HG03342 (cell line): Measurements from ENCODE around the gene KCND3.

Experiments
- ATAC-seq: cut with Tn5 transposase; IDR thresholded peaks from one replicate; pipeline ENCODE4 v1.9.1; 2021; ENCODE audit warnings: mild to moderate bottlenecking, moderate library complexity; ENCODE audit not compliant: unreplicated experiment

Gene KCND3

GRCh38 chr1:111959436-111959835 is 30.0 kb downstream of the KCND3 start:
- ATAC-seq: no peak

- ATAC-seq: no peak
Measured at GRCh38 chr1:111958851-111959250, 30.6 kb downstream of the KCND3 start.

- no peak for ATAC-seq
Measured at GRCh38 chr1:111958075-111958474, 31.4 kb downstream of the KCND3 start.

GRCh38 chr1:111956155-111956771 is 33.2 kb downstream of the KCND3 start:
- no peak for ATAC-seq

GRCh38 chr1:111955755-111956154 is 33.7 kb downstream of the KCND3 start:
- no peak for ATAC-seq

- no peak for ATAC-seq
Measured at GRCh38 chr1:111953797-111954196, 35.7 kb downstream of the KCND3 start.

DNA sequence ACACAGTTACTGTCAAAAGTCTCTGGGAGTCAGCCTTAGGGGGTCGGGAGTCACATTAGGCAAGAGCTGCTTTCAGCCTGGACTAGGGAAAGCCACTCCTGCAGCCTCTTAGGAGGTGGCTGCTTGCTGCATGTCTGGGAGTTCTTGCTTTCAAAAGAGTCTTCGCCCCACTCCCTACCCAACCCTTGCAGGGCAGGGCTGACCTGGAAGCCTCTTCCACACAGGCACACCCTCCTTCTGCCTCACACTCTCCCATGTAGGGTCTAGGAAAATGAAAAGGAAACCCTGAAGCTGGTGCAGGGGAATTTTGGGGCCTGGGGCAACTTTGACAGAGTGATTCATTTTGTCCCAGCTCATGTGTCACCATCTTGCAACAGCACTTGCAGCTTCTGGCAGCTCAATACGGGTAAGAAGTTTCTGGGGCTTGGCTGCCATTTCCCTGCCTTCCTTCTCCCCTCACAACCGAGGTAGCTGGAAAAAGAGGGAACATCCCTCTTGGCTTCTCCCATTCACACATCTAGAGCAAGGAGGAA is 37.3 kb downstream of the KCND3 start:
- ATAC-seq: no peak

DNA sequence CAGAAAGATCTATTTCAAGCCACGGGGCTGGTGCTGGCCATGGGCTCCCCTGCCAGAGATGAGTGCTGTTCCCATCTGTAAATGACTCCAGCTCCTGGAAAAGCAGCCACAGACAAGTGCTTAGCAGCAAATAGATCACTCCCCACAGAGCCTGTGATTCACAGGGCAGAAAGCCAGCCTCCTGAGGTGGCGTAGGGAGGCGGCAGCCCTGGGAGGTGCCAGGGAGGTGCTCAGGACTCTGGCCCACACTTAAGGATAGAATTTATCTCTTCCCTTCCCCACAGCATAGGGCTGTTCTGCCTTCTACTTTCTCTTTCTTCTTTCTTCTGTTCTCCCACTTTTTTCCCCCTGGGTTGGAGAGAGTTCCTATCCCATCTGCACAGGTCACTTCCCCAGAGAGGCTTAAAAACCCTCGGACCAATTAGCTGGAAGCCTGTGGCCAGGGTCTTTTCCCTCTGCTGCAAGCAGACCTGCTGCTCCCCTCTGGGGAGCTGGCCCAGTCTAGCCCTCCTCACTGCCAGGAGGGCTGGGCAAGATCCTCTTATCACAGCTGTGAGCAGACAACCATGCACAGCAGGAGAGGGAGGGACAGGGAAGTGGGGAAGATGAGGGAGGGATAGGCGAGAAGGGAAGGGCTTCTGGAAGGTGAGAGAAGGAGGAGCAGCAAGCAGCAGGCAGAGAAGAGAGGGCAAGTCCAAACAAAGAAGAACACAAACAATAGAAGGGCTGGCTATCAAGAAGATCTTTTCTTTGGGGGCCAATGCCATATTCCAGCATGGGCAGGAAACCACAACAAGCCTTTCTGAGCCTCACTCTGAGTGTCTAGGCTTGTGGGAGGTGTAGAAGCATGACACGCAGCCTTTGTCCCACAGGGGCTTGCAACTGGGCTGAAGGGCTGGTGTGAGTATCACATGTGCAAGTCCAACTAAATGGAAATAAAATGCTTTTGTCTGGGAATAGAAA is 41.0 kb downstream of the KCND3 start:
- no peak for ATAC-seq

DNA sequence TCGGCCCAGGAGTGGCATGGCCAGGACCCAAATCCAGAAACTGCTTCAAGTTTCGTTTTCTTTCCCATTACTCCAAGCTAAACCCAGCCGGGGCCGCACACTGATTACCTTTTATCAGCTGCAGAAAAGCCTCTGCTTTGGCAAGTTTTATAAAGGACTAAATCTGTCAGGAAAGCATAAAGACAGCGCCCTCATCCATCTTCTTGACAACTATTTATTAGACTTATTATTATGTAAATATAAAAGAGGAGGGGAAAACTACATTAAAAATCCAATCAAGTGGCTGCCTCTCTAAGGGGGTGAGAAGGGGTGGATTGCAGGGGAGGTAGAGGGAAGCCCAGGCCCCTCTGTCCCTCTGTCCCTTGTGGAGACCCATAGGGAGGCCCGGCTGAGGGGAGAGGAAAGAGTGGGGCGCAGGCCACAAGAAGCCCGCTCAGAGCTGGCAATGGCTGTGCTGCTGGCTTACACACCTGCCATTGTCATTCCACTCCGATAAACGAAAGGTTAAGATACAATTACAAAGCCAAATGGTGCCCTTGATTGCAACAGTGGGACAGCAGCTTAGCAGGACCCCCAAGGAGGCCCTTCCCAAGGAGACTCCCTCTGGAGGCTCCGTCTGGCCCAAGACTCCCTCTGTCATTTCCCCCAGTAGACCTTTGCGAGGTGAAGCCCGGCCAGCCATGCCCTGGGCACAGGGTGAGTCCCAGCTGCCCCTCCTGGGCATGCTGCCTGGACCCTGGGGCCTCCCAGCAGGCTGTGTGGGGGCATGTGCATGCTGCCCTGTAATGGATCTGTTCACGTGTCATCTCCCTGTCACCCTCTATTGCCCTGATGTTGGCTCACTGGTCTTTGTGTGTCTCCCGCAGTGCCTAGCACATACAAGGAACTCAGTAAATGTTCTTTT is 45.4 kb downstream of the KCND3 start:
- ATAC-seq: no peak

- no peak for ATAC-seq
Measured at GRCh38 chr1:111943066-111943465, 46.4 kb downstream of the KCND3 start.

- ATAC-seq: no peak
Measured at GRCh38 chr1:111938536-111938935, 50.9 kb downstream of the KCND3 start.

DNA sequence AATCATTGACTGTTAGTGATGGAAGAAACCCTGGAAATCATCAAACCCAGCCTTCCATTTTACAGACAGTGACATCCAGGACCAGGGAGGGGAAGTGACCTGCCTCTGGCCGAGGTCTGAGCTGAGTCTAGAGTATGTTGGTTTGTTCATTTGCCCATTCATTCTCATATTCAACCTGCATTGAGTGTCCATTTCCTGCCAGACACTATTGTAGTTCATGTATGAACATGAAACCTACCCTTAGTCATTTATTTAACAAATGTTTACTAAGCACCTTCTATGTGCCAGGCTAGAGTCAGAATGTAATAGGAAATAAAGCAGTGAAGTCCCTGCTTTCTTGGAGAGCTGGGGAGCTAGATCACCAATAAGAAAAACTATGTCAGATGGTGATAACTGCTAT is 51.3 kb downstream of the KCND3 start:
- no peak for ATAC-seq

- ATAC-seq: no peak
Measured at GRCh38 chr1:111937147-111937725, 52.2 kb downstream of the KCND3 start.

GRCh38 chr1:111934106-111934852 is 55.2 kb downstream of the KCND3 start:
- no peak for ATAC-seq

DNA sequence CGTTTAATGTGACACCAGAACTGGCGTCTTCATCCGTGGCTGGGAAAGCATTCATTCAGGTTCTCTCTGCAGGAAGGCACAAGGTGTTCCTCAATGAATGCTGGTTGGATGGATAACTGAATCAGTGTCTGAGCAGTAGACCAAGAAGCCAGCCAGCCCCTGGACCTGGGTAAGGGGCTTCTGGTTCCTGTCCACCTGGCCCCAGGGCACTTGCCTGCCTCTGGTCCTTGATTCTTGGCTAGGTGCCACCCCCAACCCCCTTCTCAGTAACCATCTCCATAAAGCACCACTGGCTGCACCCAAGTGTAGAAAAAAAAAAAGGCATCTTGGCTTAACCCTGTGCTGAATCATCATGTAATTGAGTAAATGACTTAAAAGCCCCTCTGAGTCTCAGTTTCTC is 59.1 kb downstream of the KCND3 start:
- ATAC-seq: no peak

GRCh38 chr1:111928531-111928930 is 60.9 kb downstream of the KCND3 start:
- no peak for ATAC-seq

- ATAC-seq: no peak
Measured at GRCh38 chr1:111927652-111928051, 61.8 kb downstream of the KCND3 start.

DNA sequence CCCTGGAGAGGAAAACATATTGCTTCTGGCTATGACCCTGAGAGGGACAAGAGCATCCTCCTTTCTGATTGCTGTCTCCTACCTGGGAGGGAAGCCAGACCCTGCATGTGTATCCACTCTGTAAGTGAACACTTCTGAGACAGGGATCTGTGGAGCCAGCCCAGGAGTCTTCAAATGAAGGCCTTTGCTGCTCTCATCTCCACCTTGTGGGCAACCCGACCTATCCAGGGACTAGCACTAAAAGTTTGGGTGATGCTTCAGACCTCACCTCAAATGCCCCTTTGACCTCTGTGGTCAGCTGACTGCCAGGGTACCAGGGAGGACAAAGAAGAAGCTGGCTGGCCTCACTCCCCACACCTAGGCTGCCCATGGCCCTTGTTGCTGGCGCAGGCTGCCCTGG is 64.7 kb downstream of the KCND3 start:
- ATAC-seq: no peak

DNA sequence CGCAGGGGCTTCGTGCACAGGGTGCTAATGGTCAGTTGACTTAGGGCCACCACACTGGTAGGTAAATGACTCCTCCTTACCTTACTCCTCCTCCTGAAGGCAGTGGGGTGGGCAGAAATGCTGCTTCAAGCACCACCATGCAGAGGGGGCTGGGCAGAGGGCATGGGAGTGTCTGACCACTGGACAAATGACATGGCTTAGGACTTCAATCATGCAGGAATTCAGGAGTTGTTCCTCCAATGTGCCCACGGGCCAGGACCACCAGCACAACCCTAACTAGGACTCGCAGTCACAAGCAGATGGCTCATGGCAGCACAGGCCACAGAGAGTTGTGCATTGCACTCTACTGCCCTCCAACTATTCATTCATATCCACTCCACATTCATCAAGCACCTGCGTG is 65.7 kb downstream of the KCND3 start:
- ATAC-seq: no peak

- ATAC-seq: no peak
Measured at GRCh38 chr1:111921948-111922347, 67.5 kb downstream of the KCND3 start.
